HG03025 (cell line): ENCODE results near the gene INTS1.

Experiments
- ATAC-seq: cut with Tn5 transposase; IDR thresholded peaks from one replicate; pipeline ENCODE4 v1.9.1; 2021; ENCODE audit warnings: mild to moderate bottlenecking, moderate library complexity; ENCODE audit not compliant: unreplicated experiment, low FRiP score

The INTS1 gene

GRCh38 chr7:1542329-1542728, 38.1 kb upstream of the INTS1 start:
- no peak for ATAC-seq

GRCh38 chr7:1541431-1542162, 37.4 kb upstream of the INTS1 start:
- no peak for ATAC-seq

- ATAC-seq: no peak
Measured at GRCh38 chr7:1540776-1541271, 36.6 kb upstream of the INTS1 start.

GRCh38 chr7:1539882-1540775, 35.9 kb upstream of the INTS1 start:
- no peak for ATAC-seq

- ATAC-seq: no peak
Measured at GRCh38 chr7:1539181-1539881, 35.1 kb upstream of the INTS1 start.

- no peak for ATAC-seq
Measured at GRCh38 chr7:1538544-1539180, 34.5 kb upstream of the INTS1 start.

GRCh38 chr7:1537535-1538412, 33.6 kb upstream of the INTS1 start:
- ATAC-seq: no peak

GRCh38 chr7:1536743-1537534, 32.8 kb upstream of the INTS1 start:
- ATAC-seq: no peak

GRCh38 chr7:1536455-1536742, 32.2 kb upstream of the INTS1 start:
- no peak for ATAC-seq

GRCh38 chr7:1535701-1536454, 31.7 kb upstream of the INTS1 start:
- no peak for ATAC-seq

- ATAC-seq: no peak
Measured at GRCh38 chr7:1535100-1535458, 30.9 kb upstream of the INTS1 start.

GRCh38 chr7:1534330-1535099, 30.3 kb upstream of the INTS1 start:
- no peak for ATAC-seq

- no peak for ATAC-seq
Measured at GRCh38 chr7:1533547-1534329, 29.5 kb upstream of the INTS1 start.

- ATAC-seq: no peak
Measured at GRCh38 chr7:1533255-1533546, 29.0 kb upstream of the INTS1 start.

- no peak for ATAC-seq
Measured at GRCh38 chr7:1532456-1533254, 28.5 kb upstream of the INTS1 start.

GRCh38 chr7:1531979-1532455, 27.8 kb upstream of the INTS1 start:
- no peak for ATAC-seq
